ENCODE data around the gene MPDU1.

DNA sequence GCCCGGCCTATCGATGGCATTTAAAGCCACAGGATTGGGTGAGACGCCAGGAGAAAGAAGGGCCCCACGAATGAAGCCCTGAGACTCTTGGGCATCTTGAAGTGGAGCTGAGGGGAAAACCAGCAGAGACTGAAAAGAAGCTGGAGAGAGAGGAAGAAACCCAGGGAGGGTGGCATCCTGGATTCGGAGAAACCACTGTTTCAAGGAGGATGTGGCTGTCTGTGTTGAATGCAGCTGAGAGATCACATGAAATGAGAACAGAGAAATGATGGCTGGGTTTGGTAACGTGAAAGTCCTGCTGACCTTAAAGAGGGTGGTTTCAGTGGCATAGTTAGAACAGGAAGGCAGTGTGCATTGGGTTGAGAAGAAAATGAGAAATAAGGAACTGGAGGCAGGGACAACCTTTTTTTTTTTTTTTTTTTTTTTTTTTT lies 31.0 kb upstream of the MPDU1 start:
- TF ChIP-seq SMC3 (IDR thresholded peaks at IDR 0.05; ENCODE audit: low read depth, low read length) (no peak), POLR2A (IDR thresholded peaks at IDR 0.05; ENCODE audit: low read depth, low read length) (no peak), CEBPB (IDR thresholded peaks at IDR 0.05; ENCODE audit: low read depth, low read length) (no peak), FOS (IDR thresholded peaks at IDR 0.05; ENCODE audit: low read depth, low read length) (no peak), RFX5 (IDR thresholded peaks at IDR 0.05; ENCODE audit: low read depth, low read length) (no peak), RAD21 (IDR thresholded peaks at IDR 0.05; ENCODE audit: low read length) (no peak), NFE2L2 (IDR thresholded peaks at IDR 0.05; ENCODE audit: low read depth, low read length) (no peak)
- TF ChIP-seq, protein P1, sequence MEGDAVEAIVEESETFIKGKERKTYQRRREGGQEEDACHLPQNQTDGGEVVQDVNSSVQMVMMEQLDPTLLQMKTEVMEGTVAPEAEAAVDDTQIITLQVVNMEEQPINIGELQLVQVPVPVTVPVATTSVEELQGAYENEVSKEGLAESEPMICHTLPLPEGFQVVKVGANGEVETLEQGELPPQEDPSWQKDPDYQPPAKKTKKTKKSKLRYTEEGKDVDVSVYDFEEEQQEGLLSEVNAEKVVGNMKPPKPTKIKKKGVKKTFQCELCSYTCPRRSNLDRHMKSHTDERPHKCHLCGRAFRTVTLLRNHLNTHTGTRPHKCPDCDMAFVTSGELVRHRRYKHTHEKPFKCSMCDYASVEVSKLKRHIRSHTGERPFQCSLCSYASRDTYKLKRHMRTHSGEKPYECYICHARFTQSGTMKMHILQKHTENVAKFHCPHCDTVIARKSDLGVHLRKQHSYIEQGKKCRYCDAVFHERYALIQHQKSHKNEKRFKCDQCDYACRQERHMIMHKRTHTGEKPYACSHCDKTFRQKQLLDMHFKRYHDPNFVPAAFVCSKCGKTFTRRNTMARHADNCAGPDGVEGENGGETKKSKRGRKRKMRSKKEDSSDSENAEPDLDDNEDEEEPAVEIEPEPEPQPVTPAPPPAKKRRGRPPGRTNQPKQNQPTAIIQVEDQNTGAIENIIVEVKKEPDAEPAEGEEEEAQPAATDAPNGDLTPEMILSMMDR (conservative IDR thresholded peaks at IDR 0.05; ENCODE audit: low read depth, low read length) = no peak
- TF ChIP-seq, protein P2, sequence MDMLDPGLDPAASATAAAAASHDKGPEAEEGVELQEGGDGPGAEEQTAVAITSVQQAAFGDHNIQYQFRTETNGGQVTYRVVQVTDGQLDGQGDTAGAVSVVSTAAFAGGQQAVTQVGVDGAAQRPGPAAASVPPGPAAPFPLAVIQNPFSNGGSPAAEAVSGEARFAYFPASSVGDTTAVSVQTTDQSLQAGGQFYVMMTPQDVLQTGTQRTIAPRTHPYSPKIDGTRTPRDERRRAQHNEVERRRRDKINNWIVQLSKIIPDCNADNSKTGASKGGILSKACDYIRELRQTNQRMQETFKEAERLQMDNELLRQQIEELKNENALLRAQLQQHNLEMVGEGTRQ (IDR thresholded peaks at IDR 0.05; ENCODE audit: low read depth, low read length) = no peak
- TF ChIP-seq, protein P3, sequence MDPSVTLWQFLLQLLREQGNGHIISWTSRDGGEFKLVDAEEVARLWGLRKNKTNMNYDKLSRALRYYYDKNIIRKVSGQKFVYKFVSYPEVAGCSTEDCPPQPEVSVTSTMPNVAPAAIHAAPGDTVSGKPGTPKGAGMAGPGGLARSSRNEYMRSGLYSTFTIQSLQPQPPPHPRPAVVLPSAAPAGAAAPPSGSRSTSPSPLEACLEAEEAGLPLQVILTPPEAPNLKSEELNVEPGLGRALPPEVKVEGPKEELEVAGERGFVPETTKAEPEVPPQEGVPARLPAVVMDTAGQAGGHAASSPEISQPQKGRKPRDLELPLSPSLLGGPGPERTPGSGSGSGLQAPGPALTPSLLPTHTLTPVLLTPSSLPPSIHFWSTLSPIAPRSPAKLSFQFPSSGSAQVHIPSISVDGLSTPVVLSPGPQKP (IDR thresholded peaks at IDR 0.05; ENCODE audit: borderline replicate concordance, low read depth, low read length) = no peak

All from IMR-90 (cell line).